ENCODE data around the gene AVEN.

GRCh38 chr15:34031987-34032760 is 6.8 kb downstream of the AVEN start:
- TF ChIP-seq CTCF (IDR thresholded peaks at IDR 0.05), result no peak
- TF ChIP-seq POLR2AphosphoS5 (IDR thresholded peaks at IDR 0.05), result no peak
- TF ChIP-seq POLR2A (IDR thresholded peaks at IDR 0.05), result no peak
